Cerebellar nuclear complex (tissue), 1 donor: ENCODE data around the gene DDT.
"Not testable (repeated sequence)": the region's sequence is repeated elsewhere in the genome, so short reads cannot be mapped to it uniquely, and the experiment has no call there.

Experiments used
- DNase-seq, 2 experiments: peaks; one replicate each; lab custom pipeline; 2025; lab: John Stamatoyannopoulos, UW

DDT gene

DNA sequence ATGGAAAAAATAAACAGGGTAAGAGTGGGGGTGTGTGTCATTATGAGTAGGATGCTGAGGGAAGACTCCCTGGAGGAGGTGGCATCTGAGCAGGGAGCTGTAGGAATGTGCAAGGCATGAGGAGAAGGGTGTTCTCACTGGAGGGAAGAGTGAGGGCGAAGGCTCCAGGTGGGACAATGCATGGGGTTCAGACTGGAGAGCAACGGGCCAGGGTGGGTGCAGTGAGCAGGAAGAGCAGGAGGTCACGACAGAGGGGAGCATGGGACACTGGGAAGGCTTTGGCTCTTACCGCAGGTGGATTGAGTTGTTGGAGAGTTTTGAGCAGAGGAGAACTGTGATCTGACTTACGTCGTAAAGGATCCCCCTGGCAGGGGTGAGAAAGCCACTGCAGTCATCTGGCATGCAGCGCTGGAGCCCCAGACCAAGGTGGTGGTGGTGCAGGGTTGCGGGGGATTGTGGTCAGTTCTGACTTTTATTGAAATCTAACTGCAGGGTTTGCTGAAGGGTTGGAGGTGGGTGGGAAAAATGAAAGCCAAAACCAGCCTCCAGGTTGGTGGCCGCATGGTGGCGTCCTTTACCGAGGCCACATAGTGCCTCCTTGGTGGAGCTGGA, 21.3 kb downstream of the DDT start:
- not testable (repeated sequence) for DNase-seq

DNA sequence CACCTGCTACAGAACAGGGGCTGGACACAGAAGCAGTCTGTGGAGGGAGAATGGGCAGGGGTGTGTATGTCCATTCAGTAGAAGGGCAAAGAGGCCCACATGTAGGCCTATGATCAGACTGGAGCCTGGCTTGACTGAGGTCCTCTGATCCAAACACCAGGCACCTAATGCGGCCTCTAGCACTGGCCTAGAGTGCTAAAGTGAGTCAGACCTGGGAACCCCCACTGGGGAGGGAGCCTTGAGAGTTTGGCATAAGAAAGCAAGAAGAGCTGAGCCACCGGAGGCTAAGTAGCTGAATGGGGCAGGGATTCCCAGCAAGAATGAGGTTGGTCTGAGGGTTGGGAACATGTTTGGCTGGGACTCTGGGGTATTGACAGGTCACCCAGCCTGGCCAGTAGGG, 22.9 kb downstream of the DDT start:
- not testable (repeated sequence) for DNase-seq

DNA sequence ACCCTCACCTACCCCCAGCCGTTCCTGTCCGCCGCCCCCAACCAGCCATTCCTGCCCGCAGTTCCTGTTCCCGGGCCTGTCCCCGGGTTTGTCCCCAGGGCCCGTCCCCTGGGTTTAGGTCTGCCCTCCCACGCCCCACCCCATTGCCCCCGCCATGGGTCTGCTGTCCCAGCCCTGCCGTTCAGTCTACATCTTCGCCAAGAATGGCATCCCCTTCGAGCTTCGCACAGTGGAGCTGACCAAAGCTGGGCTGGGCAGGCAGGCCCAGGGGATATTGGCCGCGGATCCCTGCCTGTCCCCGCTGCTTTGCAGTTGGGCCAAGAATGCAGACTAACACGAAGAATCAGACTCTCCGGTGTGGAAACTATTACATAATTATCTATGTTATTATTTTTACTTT, 24.5 kb downstream of the DDT start:
- not testable (repeated sequence) for DNase-seq

DNA sequence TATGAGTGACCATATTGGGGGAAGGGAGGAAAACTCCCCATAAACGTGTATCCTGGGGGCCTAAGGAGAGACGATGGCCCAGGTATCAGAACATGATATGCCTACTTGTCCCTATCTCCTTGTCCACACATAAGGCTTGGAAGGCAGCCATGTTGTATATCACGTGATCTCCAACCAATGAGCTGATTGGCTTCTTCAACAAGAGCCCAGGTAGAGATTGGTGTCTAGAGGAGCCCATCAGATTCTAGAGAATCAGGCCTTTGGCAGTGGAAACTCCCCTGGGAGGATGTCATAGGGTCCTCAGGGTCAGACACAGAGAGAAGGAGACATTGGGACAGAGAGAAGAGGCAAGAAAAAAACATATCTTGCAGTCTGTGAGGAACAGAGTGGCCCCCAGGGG, 26.9 kb downstream of the DDT start:
- DNase-seq: not testable (repeated sequence)

DNA sequence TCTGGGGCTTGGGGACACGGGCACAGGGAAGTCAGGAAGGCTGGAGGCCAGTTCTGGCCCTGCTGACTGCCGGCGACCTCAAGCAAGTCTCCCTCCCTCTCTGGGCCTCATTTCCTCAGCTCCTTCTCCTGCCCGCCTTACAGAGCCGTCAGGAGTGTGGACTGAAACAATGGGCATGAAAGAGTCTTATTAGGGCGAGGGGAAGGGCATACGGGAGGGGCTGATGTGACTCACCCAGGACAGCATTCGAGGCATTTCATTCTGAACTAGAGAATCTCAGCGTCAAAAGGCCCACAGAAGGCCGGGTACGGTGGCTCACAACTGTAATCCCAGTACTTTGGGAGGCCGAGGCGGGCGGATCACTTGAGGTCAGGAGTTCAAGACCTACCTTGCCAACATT, 34.1 kb downstream of the DDT start:
- not testable (repeated sequence) for DNase-seq

DNA sequence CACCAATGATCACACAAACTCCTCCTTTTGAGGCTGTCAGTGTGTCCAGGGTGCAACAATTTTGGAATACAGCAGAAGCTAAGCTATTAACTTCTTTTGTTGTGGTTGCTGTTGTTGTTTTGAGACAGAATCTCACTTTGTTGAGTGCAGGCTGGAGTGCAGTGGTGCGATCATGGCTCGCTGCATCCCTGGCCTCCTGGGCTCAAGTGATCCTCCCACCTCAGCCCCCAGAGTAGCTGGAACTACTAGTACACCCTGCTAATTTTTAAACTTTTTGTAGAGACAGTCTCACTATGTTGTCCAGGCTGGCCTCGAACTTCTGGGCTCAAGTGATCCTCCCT, 35.3 kb downstream of the DDT start:
- DNase-seq: no peak

DNA sequence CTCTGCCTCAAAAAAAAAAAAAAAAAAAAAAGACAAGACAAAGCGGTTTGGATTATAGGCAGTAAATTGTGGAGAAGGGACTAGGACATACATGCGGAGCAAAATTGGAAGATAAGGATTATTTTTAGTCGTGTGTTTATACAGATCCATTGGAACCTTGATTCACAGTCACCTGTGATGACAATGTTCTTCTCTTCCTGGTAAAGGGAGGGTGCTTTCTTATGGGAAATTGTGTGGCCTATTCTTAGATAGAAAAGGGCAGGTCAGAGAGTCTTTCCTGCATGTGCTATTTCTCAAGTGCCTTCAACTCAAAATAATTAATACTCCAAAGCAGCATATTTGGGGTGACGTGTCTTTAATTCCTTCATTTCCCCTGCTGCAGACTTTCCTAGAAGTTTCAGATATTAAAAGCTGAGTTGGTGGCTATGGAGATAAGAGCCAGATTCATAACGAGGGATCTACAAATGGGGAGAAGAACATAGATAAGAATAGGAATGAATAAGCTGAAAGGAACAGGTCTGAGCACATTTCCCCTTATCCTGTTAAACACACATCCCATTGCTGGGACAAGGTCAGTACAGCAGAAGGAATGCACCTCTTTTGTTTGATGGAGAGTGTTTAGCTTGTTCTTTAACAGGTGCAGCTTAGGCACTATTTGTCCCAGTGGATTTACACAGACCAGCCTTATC, 35.8 kb downstream of the DDT start:
- no peak for DNase-seq

DNA sequence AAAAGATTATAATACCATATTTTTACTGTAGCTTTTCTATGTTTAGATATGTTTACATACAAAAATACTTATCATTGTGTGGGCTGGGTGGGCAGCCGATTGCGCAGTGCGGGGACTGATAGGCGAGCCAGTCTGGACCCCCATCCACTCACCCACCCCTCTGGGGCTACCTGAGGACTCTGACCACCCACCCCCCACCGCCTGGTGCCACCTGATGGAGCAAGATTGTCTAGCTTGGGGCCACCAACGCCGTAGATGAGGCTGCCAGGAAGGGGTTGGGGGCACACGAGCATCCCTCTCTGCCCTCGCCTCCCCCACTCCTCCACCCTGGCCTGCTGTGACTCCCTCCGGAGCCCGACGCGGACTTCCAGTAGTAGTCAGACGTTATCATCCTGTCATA, 47.7 kb downstream of the DDT start:
- DNase-seq: no peak

DNA sequence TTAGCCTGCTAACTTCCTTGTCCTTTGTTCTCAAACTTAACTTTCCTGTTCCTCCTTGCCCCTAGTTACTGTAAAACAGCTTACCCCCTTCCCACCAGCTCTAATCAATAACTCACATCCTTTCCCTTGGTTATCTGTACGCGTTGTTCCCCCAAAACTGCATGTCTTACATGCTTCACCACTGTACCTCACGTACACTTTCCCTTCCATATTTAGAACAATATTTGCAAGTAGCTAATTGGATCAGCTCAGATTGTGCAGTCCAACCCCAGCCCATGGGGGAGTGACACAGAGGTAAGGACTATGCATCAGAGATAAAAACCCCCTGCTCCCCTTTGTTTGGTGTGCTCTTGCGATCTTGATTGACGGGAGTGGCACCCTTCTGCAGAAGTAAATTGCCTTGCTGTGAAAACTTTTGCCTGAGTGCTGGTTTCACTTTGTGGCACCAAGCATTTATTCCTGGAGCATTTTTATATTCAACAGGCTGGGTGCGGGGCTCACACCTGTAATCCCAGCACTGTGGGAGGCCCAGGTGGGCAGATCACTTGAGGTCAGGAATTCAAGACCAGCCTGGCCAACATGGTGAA, 49.1 kb downstream of the DDT start:
- no peak for DNase-seq

DNA sequence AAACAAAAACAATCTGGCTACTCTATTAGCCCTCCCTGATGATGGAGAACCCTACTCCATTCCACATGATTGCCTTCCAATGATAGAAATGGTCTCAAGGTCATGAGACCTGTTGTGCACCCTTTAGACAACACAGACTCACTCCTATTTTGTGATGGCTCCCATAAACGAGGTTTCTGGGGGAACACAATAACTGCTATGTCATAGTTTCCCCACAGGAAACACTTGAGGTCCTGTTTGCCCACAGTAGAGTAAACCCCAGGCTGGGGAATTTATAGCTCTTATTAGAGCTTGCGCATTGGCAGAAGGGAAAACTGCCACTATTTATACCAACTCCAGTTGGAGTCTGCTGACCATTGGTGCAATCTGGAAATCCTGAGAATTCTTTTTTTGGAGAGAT, 51.3 kb downstream of the DDT start:
- no peak for DNase-seq

DNA sequence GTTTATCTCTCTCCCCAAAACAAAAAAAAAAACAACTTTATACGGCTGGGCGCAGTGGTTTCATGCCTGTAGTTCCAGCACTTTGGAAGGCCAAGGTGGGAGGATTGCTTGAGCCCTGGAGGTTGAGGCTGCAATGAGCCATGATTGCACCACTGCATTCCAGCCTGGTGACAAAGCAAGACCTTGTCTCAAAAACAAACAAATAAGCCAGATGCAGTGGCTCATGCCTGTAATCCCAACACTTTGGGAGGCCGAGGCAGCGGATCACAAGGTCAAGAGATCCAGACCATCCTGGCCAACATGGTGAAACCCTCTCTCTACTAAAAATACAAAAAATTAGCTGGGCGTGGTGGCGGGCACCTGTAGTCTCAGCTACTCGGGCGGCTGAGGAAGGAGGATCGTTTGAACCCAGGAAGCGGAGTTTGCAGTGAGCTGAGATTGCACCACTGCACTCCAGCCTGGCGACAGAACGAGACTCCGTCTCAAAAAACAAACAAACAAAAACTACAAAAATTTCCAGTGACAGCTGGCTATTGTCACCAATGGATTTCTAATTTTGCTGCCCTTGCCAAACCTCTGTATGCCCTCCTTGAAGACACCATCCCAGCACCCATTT, 52.5 kb downstream of the DDT start:
- not testable (repeated sequence) for DNase-seq
